Trophoblast cell (in vitro differentiated cells and primary cell): ENCODE results near the gene JPH3.

Experiments
- DNase-seq, 2 donors: peaks; one replicate each; pipeline ENCODE4 v3.0.0-alpha.2; 2016
- H2AFZ ChIP-seq: 2 replicates; pipeline ENCODE4 v1.6.1; 2013; ENCODE audit warnings: low read length, moderate library complexity, mild to moderate bottlenecking; ENCODE audit not compliant: insufficient read depth, poor library complexity
- H2AK5ac ChIP-seq: 2 replicates; pipeline ENCODE4 v1.6.1; 2013; ENCODE audit warnings: mild to moderate bottlenecking, low read length
- H2BK120ac ChIP-seq: 2 replicates; pipeline ENCODE4 v1.6.1; 2013; ENCODE audit warnings: low read length, mild to moderate bottlenecking, moderate library complexity; ENCODE audit not compliant: insufficient read depth, poor library complexity
- H2BK12ac ChIP-seq: 2 replicates; pipeline ENCODE4 v1.6.1; 2013; ENCODE audit warnings: mild to moderate bottlenecking, low read length, moderate library complexity
- H2BK5ac ChIP-seq: 2 replicates; pipeline ENCODE4 v1.6.1; 2013; ENCODE audit warnings: low read length, low read depth, moderate library complexity, mild to moderate bottlenecking; ENCODE audit not compliant: poor library complexity
- H3K14ac ChIP-seq: 2 replicates; pipeline ENCODE4 v1.6.1; 2013; ENCODE audit warnings: mild to moderate bottlenecking, low read length
- H3K18ac ChIP-seq: 2 replicates; pipeline ENCODE4 v1.6.1; 2013; ENCODE audit warnings: mild to moderate bottlenecking, low read length
- H3K23ac ChIP-seq: 2 replicates; pipeline ENCODE4 v1.6.1; 2013; ENCODE audit warnings: low read length
- H3K27ac ChIP-seq: 2 replicates; pipeline ENCODE4 v1.5.1; 2013; ENCODE audit warnings: low read depth, mild to moderate bottlenecking, inconsistent platforms, low read length, moderate library complexity
- H3K27me3 ChIP-seq: 2 replicates; pipeline ENCODE4 v1.6.1; 2013; ENCODE audit warnings: inconsistent platforms, mild to moderate bottlenecking, low read length, moderate library complexity; ENCODE audit not compliant: insufficient read depth
- H3K36me3 ChIP-seq, 2 experiments: 1 replicate in 1 of 2; 2 replicates in 1 of 2; pipeline ENCODE4 v1.6.1; 2013; ENCODE audit warnings: low read length in 2 of 2, mild to moderate bottlenecking in 2 of 2, moderate library complexity in 1 of 2; ENCODE audit not compliant: insufficient read depth in 2 of 2, control insufficient read depth in 1 of 2
- H3K4ac ChIP-seq: 2 replicates; pipeline ENCODE4 v1.6.1; 2013; ENCODE audit warnings: low read depth, mild to moderate bottlenecking, low read length, moderate library complexity
- H3K4me1 ChIP-seq, 2 experiments: 1 replicate in 1 of 2; 2 replicates in 1 of 2; pipeline ENCODE4 v1.6.1; 2013; ENCODE audit warnings: low read length in 2 of 2, mild to moderate bottlenecking in 2 of 2, moderate library complexity in 1 of 2; ENCODE audit not compliant: insufficient read depth in 2 of 2, control insufficient read depth in 1 of 2
- H3K4me2 ChIP-seq: 2 replicates; pipeline ENCODE4 v1.6.1; 2013; ENCODE audit warnings: inconsistent platforms, mild to moderate bottlenecking, low read length, moderate library complexity
- H3K4me3 ChIP-seq: 2 replicates; pipeline ENCODE4 v1.5.1; 2013; ENCODE audit warnings: mild to moderate bottlenecking, low read depth, low read length, inconsistent platforms
- H3K79me1 ChIP-seq: one replicate; pipeline ENCODE4 v1.6.1; 2013; ENCODE audit warnings: low read length
- H3K79me2 ChIP-seq: 2 replicates; pipeline ENCODE4 v1.6.1; 2013; ENCODE audit warnings: low read length, mild to moderate bottlenecking; ENCODE audit not compliant: control insufficient read depth, insufficient read depth, poor library complexity
- H3K9ac ChIP-seq: 2 replicates; pipeline ENCODE4 v1.6.1; 2013; ENCODE audit warnings: mild to moderate bottlenecking, low read length
- H3K9me3 ChIP-seq: 2 replicates; pipeline ENCODE4 v1.6.1; 2013; ENCODE audit warnings: low read depth, mild to moderate bottlenecking, control low read depth, inconsistent platforms, low read length; ENCODE audit not compliant: insufficient read depth
- H4K12ac ChIP-seq: 2 replicates; pipeline ENCODE4 v1.6.1; 2013; ENCODE audit warnings: low read depth, mild to moderate bottlenecking, low read length, moderate library complexity
- H4K8ac ChIP-seq: 2 replicates; pipeline ENCODE4 v1.6.1; 2013; ENCODE audit warnings: low read depth, mild to moderate bottlenecking, low read length, moderate library complexity
- H4K91ac ChIP-seq: one replicate; pipeline ENCODE4 v1.6.1; 2013; ENCODE audit warnings: low read depth, mild to moderate bottlenecking, low read length, moderate library complexity
- WGBS: extraction: QIAGEN DNeasy Blood & Tissue Kit; methylation state at CpG from one replicate; pipeline ENCODE4 v1.1.7; 2013; ENCODE audit warnings: missing lambda C conversion rate; ENCODE audit not compliant: insufficient read length, insufficient coverage; ENCODE audit errors: extremely low coverage; 5-methylcytosine and 5-hydroxymethylcytosine counted together

JPH3 gene

DNA sequence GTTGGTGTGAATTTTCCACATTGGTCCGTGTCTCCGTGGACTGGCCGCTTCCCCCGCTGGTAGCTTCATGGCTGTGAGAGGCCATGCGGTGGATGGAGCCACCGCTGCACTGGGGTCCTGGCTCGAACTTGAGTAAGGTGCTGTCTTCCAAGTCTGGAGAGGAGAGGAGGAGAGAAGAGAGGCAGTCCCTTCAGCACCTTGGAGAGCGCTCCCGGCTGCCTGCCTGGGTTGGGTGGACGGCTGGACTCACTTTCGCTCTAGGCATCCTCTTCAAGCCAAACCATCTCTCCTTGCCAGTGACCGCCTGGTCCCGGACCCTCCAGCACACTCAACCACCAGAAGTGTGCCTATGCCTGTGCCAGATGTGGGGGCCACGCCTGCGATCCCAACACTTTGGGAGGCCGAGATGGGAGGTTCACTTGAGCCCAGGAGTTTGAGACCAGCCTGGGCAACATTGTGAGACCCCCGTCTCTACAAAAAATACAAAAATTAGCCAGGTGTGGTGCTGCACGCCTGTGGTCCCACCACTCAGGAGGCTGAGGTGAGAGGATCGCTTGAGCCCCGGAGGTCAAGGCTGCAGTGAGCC lies 6.2 kb downstream of the JPH3 start:
- Histone ChIP-seq H4K91ac (no peak overlapping the region), H3K4ac (no peak overlapping the region), H3K4me3 (no peak overlapping the region), H3K23ac (no peak overlapping the region), H3K27ac (no peak overlapping the region), H3K9me3 (no peaks in the 10 kb centered on the region), H4K8ac (no peak overlapping the region), H3K79me2 (no peaks in the 10 kb centered on the region), H3K27me3 (peaks cover 14% of the 10 kb centered on the region), H2AK5ac (no peak overlapping the region), H2AFZ (no peak overlapping the region), H3K14ac (no peak overlapping the region), H3K9ac (no peak overlapping the region), H2BK5ac (no peak overlapping the region), H3K4me1 (peaks cover 6 to 9% of the 10 kb centered on the region in 2 experiments), H4K12ac (no peak overlapping the region), H3K18ac (no peak overlapping the region), H2BK12ac (no peak overlapping the region), H2BK120ac (no peak overlapping the region), H3K4me2 (no peak overlapping the region), H3K36me3 (no peaks in the 10 kb centered on the region), H3K79me1 (no peaks in the 10 kb centered on the region)
- no CpG with 5 or more reads among the region's 20 CpGs for WGBS
- DNase-seq = peak; percentile 44 to 72

GRCh38 chr16:87610026-87610425 lies 7.7 kb downstream of the JPH3 start:
- Histone ChIP-seq H3K4ac (no peak overlapping the region), H3K9me3 (no peaks in the 10 kb centered on the region), H4K8ac (no peak overlapping the region), H3K79me1 (no peaks in the 10 kb centered on the region), H2AK5ac (no peak overlapping the region), H3K23ac (peak overlapping the region; percentile 29), H3K18ac (no peak overlapping the region), H3K36me3 (no peaks in the 10 kb centered on the region), H3K27me3 (no peaks in the 10 kb centered on the region), H4K91ac (no peak overlapping the region), H2AFZ (no peak overlapping the region), H2BK12ac (no peak overlapping the region), H2BK120ac (no peak overlapping the region), H2BK5ac (no peak overlapping the region), H3K4me2 (no peak overlapping the region), H3K14ac (no peak overlapping the region), H3K4me3 (no peak overlapping the region), H3K27ac (no peak overlapping the region), H3K4me1 (no peaks in the 10 kb centered on the region), H3K9ac (no peak overlapping the region), H4K12ac (no peak overlapping the region), H3K79me2 (no peaks in the 10 kb centered on the region)
- no CpG with 5 or more reads among the region's 9 CpGs for WGBS
- DNase-seq = no peak

DNA sequence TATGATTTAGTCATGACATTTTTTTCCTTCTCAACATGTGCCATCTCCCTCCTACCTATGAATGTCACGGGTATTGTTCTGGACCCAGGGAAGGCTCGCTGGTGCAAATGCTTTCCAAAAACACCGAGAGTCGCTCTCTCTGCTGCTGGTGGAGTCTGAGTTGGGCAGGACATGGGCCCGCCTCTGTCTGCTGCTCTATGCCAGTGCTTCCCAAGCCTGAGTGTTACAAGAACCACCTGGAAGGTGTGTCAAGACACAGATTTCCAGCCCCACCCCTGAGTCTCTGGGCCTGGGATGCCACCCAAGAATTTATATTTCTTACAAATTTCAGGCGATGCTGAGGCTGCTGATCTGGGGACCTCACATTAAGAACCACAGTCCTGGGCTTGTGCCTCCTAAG lies 9.1 kb downstream of the JPH3 start:
- H4K8ac ChIP-seq = no peak overlapping the region
- WGBS = no CpG with 5 or more reads among the region's 6 CpGs
- H3K79me2 ChIP-seq = no peaks in the 10 kb centered on the region
- DNase-seq = no peak
- H3K4ac ChIP-seq = no peak overlapping the region
- H3K27me3 ChIP-seq = no peaks in the 10 kb centered on the region
- peaks cover under 1% of the 10 kb centered on the region for H3K9me3 ChIP-seq
- no peak overlapping the region for H3K4me2 ChIP-seq
- no peak overlapping the region for H3K4me3 ChIP-seq
- H2BK5ac ChIP-seq = no peak overlapping the region
- no peak overlapping the region for H3K23ac ChIP-seq
- no peak overlapping the region for H3K27ac ChIP-seq
- H2BK120ac ChIP-seq = no peak overlapping the region
- no peak overlapping the region for H3K14ac ChIP-seq
- no peak overlapping the region for H3K9ac ChIP-seq
- H4K12ac ChIP-seq = no peak overlapping the region
- no peak overlapping the region for H4K91ac ChIP-seq
- no peaks in the 10 kb centered on the region for H3K36me3 ChIP-seq
- no peaks in the 10 kb centered on the region for H3K79me1 ChIP-seq
- H3K4me1 ChIP-seq = no peaks in the 10 kb centered on the region
- H2AFZ ChIP-seq = no peak overlapping the region
- H2BK12ac ChIP-seq = no peak overlapping the region
- no peak overlapping the region for H3K18ac ChIP-seq
- H2AK5ac ChIP-seq = no peak overlapping the region

GRCh38 chr16:87613961-87614360 lies 11.7 kb downstream of the JPH3 start:
- no peak overlapping the region for H2AFZ ChIP-seq
- H3K4ac ChIP-seq = no peak overlapping the region
- H3K9me3 ChIP-seq = peaks cover 2% of the 10 kb centered on the region
- no peak overlapping the region for H3K4me2 ChIP-seq
- no peak overlapping the region for H4K12ac ChIP-seq
- WGBS = no CpG with 5 or more reads among the region's 10 CpGs
- H3K23ac ChIP-seq = no peak overlapping the region
- no peak overlapping the region for H2BK120ac ChIP-seq
- H3K14ac ChIP-seq = no peak overlapping the region
- H3K4me1 ChIP-seq = no peaks in the 10 kb centered on the region
- H2BK12ac ChIP-seq = no peak overlapping the region
- no peak overlapping the region for H3K18ac ChIP-seq
- no peaks in the 10 kb centered on the region for H3K36me3 ChIP-seq
- no peak overlapping the region for H4K8ac ChIP-seq
- H4K91ac ChIP-seq = no peak overlapping the region
- H3K79me2 ChIP-seq = no peaks in the 10 kb centered on the region
- H3K27ac ChIP-seq = no peak overlapping the region
- H3K27me3 ChIP-seq = no peaks in the 10 kb centered on the region
- H3K9ac ChIP-seq = no peak overlapping the region
- H3K79me1 ChIP-seq = no peaks in the 10 kb centered on the region
- no peak overlapping the region for H3K4me3 ChIP-seq
- DNase-seq = no peak
- no peak overlapping the region for H2AK5ac ChIP-seq
- no peak overlapping the region for H2BK5ac ChIP-seq
